Measurements from ENCODE around the gene ADCY1.

The ADCY1 gene

DNA sequence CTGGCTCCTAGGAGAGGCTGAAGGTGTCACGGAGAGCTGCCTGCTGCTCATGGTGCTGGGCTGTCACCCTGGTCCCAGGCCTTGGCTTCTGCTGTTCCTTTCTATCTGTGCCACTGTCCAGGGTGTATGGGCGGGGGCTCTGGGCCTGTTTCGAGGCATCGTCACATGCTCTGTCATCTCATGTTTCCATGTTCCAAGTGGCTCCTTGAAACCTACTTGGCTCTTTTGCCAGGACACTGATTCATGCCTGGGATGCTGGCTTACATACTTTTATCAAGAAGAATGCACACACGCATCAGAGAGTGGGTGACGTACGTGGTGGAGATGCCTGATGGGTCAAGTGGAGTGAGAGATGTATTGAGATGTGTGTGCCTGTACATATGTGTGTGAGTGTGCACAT is 50.9 kb downstream of the ADCY1 start:
- TF ChIP-seq, protein P1, sequence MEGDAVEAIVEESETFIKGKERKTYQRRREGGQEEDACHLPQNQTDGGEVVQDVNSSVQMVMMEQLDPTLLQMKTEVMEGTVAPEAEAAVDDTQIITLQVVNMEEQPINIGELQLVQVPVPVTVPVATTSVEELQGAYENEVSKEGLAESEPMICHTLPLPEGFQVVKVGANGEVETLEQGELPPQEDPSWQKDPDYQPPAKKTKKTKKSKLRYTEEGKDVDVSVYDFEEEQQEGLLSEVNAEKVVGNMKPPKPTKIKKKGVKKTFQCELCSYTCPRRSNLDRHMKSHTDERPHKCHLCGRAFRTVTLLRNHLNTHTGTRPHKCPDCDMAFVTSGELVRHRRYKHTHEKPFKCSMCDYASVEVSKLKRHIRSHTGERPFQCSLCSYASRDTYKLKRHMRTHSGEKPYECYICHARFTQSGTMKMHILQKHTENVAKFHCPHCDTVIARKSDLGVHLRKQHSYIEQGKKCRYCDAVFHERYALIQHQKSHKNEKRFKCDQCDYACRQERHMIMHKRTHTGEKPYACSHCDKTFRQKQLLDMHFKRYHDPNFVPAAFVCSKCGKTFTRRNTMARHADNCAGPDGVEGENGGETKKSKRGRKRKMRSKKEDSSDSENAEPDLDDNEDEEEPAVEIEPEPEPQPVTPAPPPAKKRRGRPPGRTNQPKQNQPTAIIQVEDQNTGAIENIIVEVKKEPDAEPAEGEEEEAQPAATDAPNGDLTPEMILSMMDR (IDR thresholded peaks at IDR 0.05; ENCODE audit: low read length, missing control alignments), result no peak
- DNase-seq (ENCODE audit: low read depth), result no peak
- no peak overlapping the region for H3K4me3 ChIP-seq (replicated peaks; ENCODE audit: low read depth, low read length)

DNA sequence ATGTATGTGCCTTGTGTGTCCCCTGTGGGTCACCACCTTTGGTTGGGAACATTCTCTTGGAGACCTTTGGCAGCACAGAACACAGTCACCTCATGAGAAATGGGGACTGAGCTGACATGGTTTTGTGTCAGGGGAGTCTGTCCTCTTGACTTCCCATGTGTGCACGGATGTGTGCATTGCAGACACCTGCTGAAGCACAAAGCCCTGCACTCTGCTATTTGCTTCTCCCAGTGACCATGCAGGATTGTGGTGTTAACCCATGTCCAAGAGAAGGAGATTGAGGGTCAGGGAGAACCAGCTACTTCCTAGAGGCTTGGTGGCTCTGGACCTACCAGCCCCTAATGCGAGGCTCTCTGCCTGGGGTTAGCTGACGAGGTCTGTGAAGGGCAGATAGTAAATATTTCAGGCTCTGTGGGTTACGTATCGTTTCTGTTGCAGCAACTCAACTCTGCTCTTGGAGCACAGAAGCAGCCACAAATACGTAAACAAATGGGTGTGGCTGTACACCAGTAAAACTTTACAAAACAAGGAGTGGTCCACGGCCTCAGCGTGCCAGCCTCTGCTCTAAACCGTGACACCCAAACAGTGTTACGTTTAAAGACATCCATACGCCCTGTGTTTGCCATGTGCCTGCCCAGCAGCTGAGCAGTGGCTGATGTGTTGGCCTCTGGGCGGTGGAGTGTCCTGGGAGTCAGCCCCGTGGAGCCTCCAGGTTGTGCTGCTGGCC is 51.7 kb downstream of the ADCY1 start:
- DNase-seq (ENCODE audit: low read depth), result no peak
- H3K4me3 ChIP-seq (replicated peaks; ENCODE audit: low read depth, low read length), result no peak overlapping the region
- TF ChIP-seq, protein P1 (IDR thresholded peaks at IDR 0.05; ENCODE audit: low read length, missing control alignments), result no peak

- no peak for DNase-seq (ENCODE audit: low read depth)
- no peak overlapping the region for H3K4me3 ChIP-seq (replicated peaks; ENCODE audit: low read depth, low read length)
- TF ChIP-seq, protein P1 (IDR thresholded peaks at IDR 0.05; ENCODE audit: low read length, missing control alignments), result no peak
Measured at GRCh38 chr7:45626441-45627430, 52.6 kb downstream of the ADCY1 start.

- H3K4me3 ChIP-seq (replicated peaks; ENCODE audit: low read depth, low read length), result no peak overlapping the region
- no peak for DNase-seq (ENCODE audit: low read depth)
- TF ChIP-seq, protein P1 (IDR thresholded peaks at IDR 0.05; ENCODE audit: low read length, missing control alignments), result no peak
Measured at GRCh38 chr7:45627691-45628456, 53.7 kb downstream of the ADCY1 start.

GRCh38 chr7:45631569-45631968 is 57.4 kb downstream of the ADCY1 start:
- TF ChIP-seq, protein P1 (IDR thresholded peaks at IDR 0.05; ENCODE audit: low read length, missing control alignments), result no peak
- DNase-seq (ENCODE audit: low read depth), result no peak
- no peak overlapping the region for H3K4me3 ChIP-seq (replicated peaks; ENCODE audit: low read depth, low read length)

DNA sequence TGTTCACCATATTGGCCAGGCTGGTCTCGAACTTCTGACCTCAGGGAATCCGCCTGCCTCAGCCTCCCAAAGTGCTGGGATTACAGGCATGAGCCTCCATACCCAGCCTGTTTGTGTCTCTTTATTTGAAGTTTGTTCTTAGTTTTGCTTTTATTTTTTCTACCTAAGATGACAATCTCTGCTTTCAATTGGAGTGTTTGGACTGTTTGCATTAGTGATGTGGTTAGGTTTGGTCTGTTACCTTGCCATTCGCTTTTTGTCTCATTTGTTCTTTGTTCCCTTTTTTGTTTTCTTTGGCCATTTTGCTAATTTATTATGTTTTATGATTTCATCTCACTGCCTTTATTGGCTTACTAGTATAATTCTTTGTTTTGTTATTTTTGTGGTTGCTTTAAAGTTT is 62.6 kb downstream of the ADCY1 start:
- H3K4me3 ChIP-seq (replicated peaks; ENCODE audit: low read depth, low read length), result no peak overlapping the region
- TF ChIP-seq, protein P1 (IDR thresholded peaks at IDR 0.05; ENCODE audit: low read length, missing control alignments), result no peak
- no peak for DNase-seq (ENCODE audit: low read depth)

All from fibroblast of pulmonary artery (primary cell).